Bladder microvascular endothelial cell (primary cell): ENCODE results near the gene AWAT2. TPM values are rescaled to one million over a fixed set of nuclear protein-coding genes. Genes with fewer than 3 reads are reported as not detected.

Experiments
- total RNA-seq: library from RNA; depleted of rRNA; stranded (reverse); fragments of >200 nt; gene quantifications from 2 replicates; pipeline ENCODE4 v1.2.3, GENCODE V29; 2014

Gene AWAT2, protein sequence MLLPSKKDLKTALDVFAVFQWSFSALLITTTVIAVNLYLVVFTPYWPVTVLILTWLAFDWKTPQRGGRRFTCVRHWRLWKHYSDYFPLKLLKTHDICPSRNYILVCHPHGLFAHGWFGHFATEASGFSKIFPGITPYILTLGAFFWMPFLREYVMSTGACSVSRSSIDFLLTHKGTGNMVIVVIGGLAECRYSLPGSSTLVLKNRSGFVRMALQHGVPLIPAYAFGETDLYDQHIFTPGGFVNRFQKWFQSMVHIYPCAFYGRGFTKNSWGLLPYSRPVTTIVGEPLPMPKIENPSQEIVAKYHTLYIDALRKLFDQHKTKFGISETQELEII
- total RNA-seq: 0.25 TPM in 1 of 2 replicates, not detected in the other

DNA sequence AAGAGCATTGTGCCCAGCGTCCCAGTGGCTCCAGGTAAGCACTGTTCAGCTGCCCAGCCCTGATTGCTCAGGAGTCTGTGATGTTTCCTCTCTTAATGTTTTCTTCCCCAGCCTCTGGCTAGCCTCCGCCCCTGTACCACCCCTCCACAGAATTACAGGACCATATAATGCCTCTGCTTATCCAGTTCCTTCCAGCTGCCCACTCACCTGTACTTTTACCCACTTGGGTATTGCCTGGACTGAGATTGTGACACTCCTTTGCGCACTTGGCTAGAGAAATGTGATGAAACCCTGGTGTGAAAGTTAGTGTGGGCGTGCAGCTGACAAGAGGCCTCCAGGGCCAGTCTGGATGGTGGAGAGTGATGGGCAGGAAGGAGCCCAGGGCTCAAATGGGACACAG is at the start of gene AWAT2:
AWAT2 (minus strand) TSS at position 14 of the 400 bp plus-strand sequence; CDS start at position 8, 6 bp downstream.

DNA sequence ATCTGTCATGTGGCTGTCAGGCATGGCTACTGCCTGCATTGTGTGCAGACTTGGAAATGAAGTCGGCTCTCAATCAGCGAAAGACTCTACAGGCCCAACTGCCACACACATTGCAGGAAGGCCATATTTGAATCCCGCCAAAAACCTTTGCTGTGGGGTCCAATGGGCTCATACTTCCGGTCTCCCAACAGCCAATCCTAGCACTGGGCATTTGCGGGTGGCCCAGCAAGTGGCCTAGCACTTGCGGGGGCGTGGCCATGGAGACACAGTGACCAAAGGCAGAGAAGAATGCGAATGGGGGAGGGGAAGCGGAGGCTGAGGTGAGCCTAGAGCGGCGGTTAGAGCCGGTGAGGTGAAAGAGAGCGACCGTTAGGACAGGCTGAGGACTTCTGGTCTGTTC is 12.3 kb upstream of the AWAT2 start, which contains the start of gene OTUD6A:
OTUD6A (plus strand) TSS at position 382 of the 400 bp plus-strand sequence. CDS start 68 bp downstream, outside the sequence.

Other genes with a start within 250 kb of the AWAT2 start
- not detected in 2 replicates for gene OTUD6A, start 12.5 kb upstream of the AWAT2 start, total RNA-seq
- 69.3 and 74.0 TPM in 2 replicates for gene IGBP1, start 83.5 kb upstream of the AWAT2 start, total RNA-seq
- gene DGAT2L6, start 127.5 kb upstream of the AWAT2 start, total RNA-seq: 0.16 TPM in 1 of 2 replicates, not detected in the other
- gene AWAT1, start 184.7 kb upstream of the AWAT2 start, total RNA-seq: not detected in 2 replicates
- gene P2RY4, start 210.3 kb upstream of the AWAT2 start, total RNA-seq: 0.06 TPM in 1 of 2 replicates, not detected in the other
- not detected in 2 replicates for gene ARR3, start 218.4 kb upstream of the AWAT2 start, total RNA-seq
- not detected in 2 replicates for gene RAB41, start 232.2 kb upstream of the AWAT2 start, total RNA-seq
- gene PDZD11, start 240.0 kb upstream of the AWAT2 start, total RNA-seq: 30.0 and 31.4 TPM in 2 replicates
- 11.3 and 13.8 TPM in 2 replicates for gene KIF4A, start 240.2 kb upstream of the AWAT2 start, total RNA-seq